LNCaP clone FGC (cell line): ENCODE data around the gene KRTAP5-7.

Experiments
- DNase-seq: peaks from one replicate; pipeline ENCODE4 v3.0.0-alpha.2; 2011; ENCODE audit warnings: low read depth
- H3K4me3 ChIP-seq: 2 replicates; pipeline ENCODE4 v1.5.1; 2011; ENCODE audit warnings: mild to moderate bottlenecking, low read depth, low read length, control low read depth
- CTCF ChIP-seq: IDR thresholded peaks from 2 replicates; pipeline ENCODE4 v1.5.1; 2012; ENCODE audit warnings: mild to moderate bottlenecking; ENCODE audit not compliant: control insufficient read depth, insufficient read depth; ENCODE audit errors: extremely low read depth

Gene KRTAP5-7

GRCh38 chr11:71555508-71555907 lies 28.4 kb downstream of the KRTAP5-7 start:
- DNase-seq: no peak
- no peak for TF ChIP-seq CTCF
- H3K4me3 ChIP-seq: no peak overlapping the region

GRCh38 chr11:71556018-71556417 lies 29.0 kb downstream of the KRTAP5-7 start:
- H3K4me3 ChIP-seq: no peak overlapping the region
- TF ChIP-seq CTCF: no peak
- no peak for DNase-seq

- H3K4me3 ChIP-seq: no peak overlapping the region
- no peak for DNase-seq
- no peak for TF ChIP-seq CTCF
Observed at GRCh38 chr11:71557257-71557656, 30.2 kb downstream of the KRTAP5-7 start.

GRCh38 chr11:71558996-71559395 lies 31.9 kb downstream of the KRTAP5-7 start:
- no peak overlapping the region for H3K4me3 ChIP-seq
- TF ChIP-seq CTCF: no peak
- no peak for DNase-seq

GRCh38 chr11:71562120-71562519 lies 35.1 kb downstream of the KRTAP5-7 start:
- no peak for DNase-seq
- H3K4me3 ChIP-seq: no peak overlapping the region
- no peak for TF ChIP-seq CTCF

GRCh38 chr11:71563406-71563805 lies 36.3 kb downstream of the KRTAP5-7 start:
- TF ChIP-seq CTCF: peak; percentile 50
- no peak for DNase-seq
- no peak overlapping the region for H3K4me3 ChIP-seq

GRCh38 chr11:71564430-71564829 lies 37.4 kb downstream of the KRTAP5-7 start:
- no peak for TF ChIP-seq CTCF
- no peak for DNase-seq
- H3K4me3 ChIP-seq: no peak overlapping the region
